GM23248 (cell line): ENCODE results near the gene PEX1.

Experiments
- EZH2 ChIP-seq: fragments of 200-600 bp; sonication (generic); IDR thresholded peaks from 2 replicates; pipeline ENCODE4 v1.6.1; 2018; ENCODE audit warnings: antibody characterized with exemption, mild to moderate bottlenecking; ENCODE audit not compliant: insufficient read depth, poor library complexity, severe bottlenecking
- EZH2phosphoT487 ChIP-seq: fragments of 200-600 bp; sonication (generic); IDR thresholded peaks from 2 replicates; pipeline ENCODE4 v1.6.1; 2018; ENCODE audit warnings: antibody characterized with exemption, moderate library complexity, mild to moderate bottlenecking, low read depth; ENCODE audit not compliant: insufficient read depth

DNA sequence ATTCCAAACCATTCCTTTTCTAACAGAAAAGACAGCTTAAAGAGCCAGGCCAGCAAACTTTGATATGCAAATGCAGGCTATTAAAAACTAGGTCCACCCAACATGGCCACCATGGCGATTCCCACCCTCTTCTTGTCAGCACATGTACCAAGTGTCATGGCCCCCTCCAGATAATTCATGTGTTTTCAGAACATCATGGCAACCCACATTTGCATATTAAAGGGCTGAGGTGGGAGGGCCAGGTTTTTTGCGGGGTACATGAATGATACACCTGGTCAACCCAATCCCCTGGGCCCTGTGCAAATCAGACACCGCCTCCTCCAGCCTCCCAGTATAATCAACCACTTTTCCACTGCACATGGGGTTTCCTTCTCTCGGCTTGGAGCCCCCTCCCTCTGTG lies 49.6 kb downstream of the PEX1 start:
- TF ChIP-seq EZH2 (no peak), EZH2phosphoT487 (no peak)
